PC-9 (cell line): Measurements from ENCODE around the gene MFAP2.

ENCODE experiments used
- EZH2 ChIP-seq: fragments of 200-600 bp; sonication (generic); IDR thresholded peaks from 2 replicates; pipeline ENCODE4 v1.8.0; 2017; ENCODE audit warnings: antibody characterized with exemption, low read depth
- TF ChIP-seq, protein P1 (sequence below): fragments of 200-600 bp; sonication (generic); conservative IDR thresholded peaks from 2 replicates; pipeline ENCODE4 v1.6.1; 2017; ENCODE audit warnings: mixed run types, antibody characterized with exemption, mild to moderate bottlenecking, moderate library complexity

DNA sequence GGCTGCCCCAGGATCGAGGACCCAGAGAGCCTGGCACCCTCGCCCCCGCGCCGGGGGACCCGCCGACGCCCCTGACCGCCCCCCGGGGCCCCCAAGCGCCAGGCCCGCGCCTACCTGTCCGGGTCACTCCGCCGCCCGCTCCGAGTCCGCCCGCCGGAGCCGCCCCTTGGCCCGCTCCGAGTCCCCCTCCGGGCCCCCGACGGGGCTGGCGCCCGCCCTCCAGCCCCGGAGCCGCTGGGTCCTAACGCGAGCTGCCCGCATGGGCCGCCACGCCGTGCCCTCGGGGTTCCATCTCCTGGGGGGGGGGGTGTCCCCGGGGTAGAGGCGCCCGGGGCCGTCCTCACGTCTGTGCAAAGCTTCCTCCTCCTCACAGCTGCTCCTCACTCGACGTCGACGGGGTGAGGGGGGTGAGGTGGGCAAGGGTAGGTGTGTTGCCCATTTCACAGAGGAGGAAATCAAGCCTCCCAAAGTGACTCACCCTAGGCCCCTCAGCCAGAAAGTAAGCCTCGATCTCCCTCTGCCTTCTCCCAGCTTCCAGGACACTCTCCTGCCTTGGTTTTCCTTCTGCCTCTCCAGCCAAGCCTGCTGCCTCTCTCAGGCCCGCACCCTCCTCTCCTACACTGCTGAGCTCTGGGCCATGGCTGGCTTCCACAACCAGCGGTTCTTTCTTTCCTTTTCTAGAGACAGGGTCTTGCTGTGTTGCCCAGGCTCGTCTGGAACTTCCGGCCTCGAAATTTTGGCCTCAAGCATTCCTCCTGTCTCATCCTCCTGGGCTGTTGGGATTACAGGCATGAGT, at the start of gene MFAP2:
- TF ChIP-seq, protein P1, sequence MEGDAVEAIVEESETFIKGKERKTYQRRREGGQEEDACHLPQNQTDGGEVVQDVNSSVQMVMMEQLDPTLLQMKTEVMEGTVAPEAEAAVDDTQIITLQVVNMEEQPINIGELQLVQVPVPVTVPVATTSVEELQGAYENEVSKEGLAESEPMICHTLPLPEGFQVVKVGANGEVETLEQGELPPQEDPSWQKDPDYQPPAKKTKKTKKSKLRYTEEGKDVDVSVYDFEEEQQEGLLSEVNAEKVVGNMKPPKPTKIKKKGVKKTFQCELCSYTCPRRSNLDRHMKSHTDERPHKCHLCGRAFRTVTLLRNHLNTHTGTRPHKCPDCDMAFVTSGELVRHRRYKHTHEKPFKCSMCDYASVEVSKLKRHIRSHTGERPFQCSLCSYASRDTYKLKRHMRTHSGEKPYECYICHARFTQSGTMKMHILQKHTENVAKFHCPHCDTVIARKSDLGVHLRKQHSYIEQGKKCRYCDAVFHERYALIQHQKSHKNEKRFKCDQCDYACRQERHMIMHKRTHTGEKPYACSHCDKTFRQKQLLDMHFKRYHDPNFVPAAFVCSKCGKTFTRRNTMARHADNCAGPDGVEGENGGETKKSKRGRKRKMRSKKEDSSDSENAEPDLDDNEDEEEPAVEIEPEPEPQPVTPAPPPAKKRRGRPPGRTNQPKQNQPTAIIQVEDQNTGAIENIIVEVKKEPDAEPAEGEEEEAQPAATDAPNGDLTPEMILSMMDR: no peak
- no peak for TF ChIP-seq EZH2
